NCI-H1048 (cell line): ENCODE measurements around the gene SMIM22.

ENCODE experiments used
- DNase-seq: peaks from one replicate; lab custom pipeline; 2025; lab: John Stamatoyannopoulos, UW

Gene SMIM22

DNA sequence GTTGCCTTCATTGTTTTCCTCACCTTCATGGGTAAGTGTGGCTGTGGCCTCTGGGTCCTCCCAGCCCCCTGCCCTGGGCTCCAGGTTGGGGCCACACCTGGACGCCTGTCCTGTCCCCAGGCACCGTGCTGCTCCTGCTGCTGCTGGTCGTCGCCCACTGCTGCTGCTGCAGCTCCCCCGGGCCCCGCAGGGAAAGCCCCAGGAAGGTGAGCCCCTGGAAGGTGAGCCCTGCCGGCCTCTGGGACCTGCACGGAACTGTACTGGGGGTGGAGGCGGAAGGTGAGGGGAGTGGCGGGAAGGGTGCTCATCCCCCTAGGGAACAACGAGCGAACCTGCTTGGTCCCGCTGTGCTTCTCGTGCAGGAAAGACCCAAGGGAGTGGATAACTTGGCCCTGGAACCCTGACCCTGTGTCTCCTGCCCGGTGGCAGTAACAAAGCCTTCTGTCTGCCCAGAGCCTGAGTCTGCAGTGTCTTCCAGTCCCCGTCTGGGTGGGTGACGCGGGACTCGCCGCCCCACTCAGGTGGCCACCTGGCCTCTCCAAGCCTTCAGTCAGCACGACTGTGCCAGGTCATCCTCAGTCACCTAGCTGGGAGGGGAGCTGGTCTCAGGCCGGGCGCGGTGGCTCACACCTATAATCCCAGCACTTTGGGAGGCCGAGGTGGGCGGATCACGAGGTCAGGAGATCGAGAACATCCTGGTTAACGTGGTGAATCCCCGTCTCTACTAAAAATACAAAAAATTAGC is 831 bp downstream of the SMIM22 start:
- no peak for DNase-seq

DNA sequence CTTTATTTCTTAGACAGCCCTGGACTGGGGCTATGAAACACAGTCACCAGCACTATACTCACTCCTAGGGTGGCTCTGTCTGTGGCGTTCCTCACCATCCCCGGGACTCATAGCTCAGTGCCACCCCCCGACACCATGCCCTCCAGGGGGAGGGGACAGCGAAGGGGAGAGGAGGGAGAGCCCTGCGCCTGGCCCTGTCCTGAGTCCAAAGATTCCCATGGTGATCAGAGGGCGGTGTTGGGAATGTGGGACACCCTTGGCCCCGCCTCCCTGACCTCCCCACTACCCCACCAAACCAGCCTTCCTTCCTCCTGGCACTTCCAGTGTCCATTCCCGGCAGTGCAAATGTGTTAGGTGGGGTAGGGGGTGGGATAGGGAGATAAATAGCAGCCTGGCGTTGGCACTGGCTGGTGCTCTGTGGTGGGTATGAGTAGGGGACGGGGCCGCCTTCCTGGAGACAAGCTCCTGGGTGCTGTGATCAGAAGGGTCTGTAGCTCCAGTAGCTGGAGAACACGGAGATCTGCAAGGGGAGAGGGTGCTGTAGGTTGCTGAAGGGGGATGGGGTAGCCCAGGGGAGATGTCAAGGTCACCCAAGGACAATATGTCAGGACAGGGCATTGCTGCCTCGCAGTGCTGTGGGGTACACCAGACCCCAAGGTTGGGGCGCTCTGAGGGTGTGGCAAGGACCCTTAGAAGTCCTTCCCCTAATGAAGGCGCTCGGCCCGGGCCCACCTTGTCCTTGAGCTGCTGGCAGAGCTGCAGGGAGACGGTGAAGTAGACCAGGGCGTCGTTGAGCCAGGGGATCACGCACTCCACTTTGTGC is 2.0 kb downstream of the SMIM22 start:
- no peak for DNase-seq

DNA sequence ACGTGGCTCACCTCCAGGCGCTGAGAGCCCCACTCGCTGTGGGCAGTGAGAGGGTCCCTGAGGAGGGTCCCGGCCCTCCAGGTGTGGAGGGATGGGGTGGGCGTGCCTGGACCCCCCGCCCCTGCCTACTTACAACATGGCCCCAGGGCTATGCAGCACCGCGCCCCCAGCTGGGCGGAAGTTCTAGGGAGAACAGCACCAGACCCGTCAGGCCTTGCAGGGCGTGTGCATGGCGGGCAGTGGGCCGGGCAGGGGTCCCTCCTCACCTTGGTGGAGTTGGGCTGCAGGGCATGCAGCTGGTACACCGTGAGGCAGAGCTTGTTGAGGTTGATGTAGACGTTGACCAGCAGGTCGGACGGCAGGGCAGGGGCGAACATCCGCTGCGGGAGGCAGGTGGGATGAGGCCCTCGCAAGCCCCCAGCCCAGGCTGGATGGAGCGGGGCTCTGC is 2.7 kb downstream of the SMIM22 start:
- no peak for DNase-seq

DNA sequence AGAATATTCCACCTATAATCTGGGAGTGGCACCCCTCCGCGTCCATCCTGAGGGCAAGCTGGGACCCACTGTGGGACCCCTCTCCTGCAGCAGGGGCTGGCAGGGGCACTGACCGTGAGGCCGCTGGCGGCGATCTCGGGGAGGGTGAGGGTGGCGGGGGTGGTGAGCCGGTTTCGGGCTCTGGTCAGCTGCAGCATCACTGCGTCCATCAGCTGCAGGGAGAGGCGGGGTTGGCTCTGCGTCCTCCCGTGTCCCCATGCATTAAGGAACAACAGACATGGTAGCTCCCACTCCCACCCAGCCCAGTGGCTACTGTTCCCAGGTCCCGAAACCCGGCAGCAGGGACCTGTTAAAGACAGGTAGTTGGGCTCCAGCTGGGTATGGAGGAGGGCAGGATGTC is 3.3 kb downstream of the SMIM22 start:
- DNase-seq, result no peak

DNA sequence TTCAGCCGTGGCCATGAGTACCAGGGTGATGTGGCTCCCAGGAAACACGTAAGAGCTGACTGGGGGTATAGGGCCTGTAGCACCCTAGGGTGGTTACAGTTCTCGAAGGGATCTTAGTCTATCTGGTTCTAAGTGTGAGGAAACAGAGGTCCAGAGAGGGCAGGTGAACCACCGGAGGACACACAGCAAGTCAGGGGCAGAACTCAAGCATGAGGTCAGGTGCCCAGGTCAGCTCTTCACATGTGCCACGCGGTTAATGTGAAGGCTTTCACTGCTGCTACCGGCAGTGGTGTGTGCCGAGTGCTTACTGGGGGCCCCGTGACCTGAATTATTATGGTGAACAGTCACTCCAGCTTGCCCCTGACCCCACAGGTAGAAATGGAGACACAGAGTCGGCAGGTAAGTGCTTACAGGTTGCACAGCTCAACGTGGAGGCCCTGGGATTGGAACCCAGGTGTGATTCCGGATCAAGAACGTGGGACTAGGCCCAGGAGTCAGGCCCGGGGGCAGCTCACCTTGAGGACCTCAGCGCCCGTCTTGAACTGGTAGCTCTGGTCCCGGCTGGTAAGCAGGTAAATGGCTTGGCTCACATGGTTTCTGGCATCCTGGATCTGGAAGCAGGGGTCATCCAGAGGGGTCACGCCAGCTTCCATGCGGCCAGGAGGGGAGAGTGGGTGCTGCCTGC is 4.1 kb downstream of the SMIM22 start:
- DNase-seq, result no peak

DNA sequence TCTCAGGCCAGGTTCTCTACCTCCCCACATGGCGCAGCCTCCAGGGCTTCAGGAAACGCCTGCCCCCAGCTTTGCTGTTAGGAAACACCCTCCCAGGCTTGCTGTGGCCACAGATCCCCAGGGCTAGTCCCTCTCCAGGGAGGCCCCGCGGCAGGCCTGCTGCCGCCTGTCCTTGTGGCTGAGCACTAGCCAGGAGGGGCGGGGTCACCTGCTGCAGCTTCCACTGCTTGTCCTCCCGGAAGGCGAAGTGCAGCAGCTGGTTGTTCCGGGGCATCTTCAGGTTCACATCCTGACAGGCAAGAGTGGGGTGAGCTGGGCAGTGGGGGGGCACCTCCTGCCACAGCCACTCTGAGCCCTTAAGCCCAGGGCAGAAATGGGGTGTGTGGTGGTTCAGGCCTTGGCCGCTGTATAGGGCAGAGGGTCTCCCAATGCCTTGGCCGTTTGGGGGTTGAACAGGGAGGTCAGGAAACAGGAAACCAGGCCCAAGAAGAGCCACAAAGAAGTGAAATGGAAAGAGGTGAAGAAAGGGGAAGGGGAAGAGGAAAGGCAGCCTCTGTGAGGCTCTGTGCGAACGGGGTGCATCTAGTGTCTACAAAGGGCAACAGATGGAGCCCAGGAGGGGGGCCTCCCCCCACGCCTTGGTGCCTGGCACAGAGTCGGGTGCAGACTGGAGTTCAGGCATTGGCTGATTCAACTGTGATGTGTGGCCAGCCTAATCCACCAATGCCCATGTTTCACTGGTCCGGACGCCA is 5.3 kb downstream of the SMIM22 start:
- DNase-seq, result no peak

DNA sequence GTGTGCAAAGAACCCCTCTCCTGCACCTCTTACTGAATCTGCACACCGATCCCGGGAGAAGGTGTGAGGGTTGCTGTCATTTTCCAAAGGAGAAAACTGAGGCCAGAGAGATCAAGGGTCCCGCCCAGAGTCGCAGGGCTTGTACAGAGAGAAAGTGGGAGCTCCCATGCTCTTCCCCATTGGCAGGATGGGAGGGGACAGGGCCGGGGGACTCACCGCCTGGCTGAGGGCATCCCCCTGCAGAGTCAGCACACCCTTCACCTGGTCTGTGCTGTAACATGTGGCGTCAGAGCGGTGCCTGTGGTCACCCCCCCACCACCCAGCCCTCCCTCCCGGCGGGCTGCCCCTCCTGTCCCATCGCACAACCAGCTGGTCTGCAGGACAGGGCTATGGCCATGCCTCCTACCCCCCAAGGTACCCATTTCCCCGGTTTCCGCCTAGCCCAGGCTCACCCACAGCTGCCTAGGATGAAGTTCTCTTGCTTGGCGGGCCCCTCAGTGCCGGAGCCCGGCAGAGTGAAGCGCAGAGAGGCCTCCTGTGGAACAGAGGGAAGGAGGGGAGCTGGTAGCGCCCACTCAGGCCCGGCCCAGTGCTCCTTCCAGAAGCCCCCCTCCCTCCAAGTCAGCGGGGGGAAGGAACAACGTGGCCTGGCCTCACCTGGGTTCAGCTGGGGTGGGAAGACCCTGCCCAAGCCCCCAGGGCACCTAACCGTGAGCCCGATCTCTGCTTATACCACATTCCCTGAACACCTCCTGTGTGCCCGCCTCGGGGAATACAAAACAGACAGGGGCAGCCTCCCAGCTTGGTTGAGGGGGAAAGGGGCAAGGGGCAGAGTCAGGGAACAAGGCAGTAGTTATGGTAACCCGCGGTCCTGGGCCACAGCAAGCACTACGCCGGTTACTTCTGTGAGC is 6.1 kb downstream of the SMIM22 start:
- DNase-seq, result no peak

DNA sequence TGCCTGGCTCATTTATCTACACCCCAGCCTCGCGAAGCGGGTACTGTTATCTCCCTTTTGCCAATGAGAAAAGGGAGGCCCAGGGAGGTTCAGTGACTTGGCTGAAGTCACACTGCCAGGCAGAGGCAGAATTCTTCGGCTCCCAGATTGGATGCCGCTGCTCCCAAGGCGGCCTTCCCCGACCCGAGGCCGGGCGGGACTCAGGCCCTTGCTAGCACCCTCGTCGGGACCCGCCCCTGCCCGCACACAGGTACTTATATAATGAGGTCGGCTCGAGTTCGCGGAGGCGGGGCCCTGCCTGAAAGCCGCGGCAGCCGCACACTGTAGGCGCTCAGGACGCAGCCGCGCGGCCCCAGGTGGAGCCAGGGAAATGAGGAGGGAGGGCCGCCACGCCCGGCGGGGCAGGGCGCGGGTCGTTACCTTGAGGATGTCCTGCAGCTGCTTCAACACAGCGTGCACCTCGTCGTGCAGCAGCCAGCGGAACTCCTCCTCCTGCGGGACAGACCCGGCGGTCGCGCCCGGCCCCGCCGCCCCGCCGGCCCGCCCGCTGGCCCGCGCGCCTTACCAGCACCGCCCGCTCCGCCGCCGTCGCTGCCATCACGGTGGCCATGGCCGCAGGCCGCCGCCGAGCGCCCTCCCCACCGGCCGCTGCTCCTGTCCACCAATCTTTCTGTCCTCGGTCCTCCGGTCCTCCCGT is 6.9 kb downstream of the SMIM22 start, which contains the start of gene ROGDI:
Gene ROGDI (minus strand): TSS at position 672 of the 697 bp plus-strand sequence. CDS start 62 bp downstream, at position 610.
- peak; percentile 36 for DNase-seq

DNA sequence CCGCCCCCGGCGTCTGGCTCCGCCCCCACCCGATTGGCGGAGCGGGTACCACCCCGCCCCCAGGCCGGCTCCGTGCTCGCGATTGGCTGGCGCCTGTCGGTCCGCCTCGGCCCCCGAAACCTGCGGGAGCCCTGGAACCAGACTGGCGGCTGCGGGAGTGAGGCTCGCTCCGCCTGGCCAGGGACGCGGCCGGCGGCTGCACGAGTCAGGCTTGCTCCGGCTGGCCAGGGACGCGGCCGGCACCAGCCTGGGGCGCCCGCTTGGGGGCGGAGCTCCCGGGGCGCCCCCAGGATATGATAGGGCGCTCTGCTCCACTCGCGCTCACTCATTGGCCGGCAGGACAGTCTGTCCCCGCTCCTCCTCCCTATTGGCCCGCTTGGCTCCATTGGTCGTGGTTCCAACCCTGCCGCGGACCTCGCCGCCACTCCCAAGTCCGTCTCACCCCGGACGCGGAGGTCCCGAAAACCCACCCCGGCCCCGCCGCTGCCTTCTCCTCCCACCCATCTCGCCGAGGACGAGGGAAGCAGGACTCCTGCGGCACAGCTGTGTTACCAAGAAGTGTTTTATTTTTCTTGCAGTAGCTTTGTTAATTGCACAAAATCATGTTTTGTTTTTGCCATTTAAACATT is 7.6 kb downstream of the SMIM22 start:
- peak; percentile 46 for DNase-seq

DNA sequence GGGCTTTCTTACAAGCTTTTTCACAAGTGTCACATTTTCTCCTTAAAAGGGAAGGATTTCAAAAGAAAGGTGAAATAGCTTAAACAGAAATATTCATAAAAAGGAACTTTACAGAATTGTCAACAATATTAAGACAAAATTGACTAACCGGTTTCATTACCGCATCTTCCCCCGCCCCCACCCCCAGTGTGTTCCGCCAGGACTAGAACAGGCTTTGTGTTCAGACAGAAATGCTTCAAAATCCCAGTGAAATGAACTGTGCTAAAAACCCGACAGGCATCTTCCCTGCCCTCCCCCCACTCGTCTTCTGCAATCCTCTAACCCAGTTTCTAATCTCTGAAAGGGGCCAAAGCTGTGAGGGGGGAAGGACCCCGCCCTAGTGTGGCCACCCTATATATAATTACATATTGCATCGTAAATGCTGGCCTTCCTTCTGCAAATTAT is 8.3 kb downstream of the SMIM22 start:
- DNase-seq, result no peak

DNA sequence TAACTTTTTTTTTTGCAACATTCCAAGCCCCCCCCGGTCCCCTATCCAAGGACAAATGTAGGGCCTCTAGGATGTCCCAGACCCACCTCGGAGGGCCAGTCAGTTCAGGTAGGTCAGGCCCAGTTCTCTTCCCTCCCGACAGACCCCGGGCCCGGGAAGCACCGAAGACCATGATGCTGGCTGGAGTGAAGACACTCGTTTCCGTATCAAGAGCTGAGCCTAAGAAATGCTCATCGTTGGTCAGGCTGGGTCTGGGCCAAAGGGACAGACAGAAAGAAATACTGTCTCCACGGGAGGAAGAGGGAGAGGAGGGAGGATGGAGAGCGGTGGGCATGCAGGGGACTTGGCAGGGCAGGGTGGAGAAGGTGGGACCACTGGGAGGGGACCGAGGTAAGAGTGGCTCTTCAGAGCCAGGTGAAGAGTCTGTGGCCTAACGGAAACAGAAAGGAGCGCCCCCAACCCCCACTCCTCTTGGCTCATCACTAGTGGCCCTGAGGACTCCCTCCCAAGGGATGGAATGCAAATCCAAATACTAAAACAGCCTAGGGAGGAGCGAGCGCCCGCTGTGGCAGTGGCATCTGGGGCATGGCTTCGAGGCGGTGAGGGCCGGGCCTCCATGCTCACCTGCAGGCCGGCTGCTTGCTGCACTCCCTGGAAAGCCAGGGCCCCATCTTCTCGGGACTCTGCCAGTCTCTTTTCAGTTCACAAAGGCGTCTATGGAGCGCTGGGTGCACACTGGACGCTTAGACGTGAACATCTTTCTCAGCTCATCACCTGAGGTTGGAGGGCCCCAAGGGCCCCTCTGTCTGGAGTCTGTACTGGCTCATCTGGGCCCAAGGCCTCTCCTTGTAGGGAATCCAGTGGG is 9.0 kb downstream of the SMIM22 start:
- DNase-seq, result no peak

DNA sequence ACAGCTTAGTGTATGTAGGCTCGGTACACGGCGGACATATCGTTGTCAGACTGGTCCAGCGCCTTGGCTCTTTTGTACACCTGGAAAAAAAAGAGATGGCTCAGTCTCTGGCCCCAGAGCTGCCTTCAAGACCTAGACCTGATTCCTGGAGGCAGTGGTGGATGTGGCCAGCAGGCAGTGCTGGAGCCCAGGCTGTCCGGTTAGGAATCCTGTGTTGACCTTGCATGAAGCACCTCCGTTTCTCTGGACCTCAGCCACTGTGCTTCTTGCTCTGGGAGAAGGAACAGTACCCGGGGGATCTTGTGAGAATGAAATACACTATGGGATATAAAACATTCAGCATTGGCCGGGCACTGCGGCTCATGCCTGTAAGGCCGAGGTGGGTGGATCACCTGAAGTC is 10.1 kb downstream of the SMIM22 start:
- DNase-seq, result no peak

DNA sequence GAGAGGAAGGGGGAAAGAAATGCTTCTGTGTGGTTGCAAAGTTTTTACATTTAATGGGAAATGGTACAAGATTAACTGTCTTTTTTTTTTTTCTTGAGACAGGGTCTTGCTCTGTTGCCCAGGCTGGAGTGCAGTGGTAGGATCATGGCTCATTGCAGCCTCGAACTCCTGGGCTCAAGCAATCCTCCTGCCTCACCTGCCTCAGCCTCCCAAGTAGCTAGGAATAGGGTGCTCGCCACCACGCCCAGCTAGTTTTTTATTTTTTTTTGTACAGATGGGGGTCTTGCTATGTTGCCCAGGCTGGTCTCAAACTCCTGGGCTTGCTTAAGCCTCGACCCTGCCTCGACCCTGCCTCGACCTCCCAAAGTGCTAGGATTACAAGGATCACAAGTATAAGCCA is 11.1 kb downstream of the SMIM22 start:
- DNase-seq, result no peak

DNA sequence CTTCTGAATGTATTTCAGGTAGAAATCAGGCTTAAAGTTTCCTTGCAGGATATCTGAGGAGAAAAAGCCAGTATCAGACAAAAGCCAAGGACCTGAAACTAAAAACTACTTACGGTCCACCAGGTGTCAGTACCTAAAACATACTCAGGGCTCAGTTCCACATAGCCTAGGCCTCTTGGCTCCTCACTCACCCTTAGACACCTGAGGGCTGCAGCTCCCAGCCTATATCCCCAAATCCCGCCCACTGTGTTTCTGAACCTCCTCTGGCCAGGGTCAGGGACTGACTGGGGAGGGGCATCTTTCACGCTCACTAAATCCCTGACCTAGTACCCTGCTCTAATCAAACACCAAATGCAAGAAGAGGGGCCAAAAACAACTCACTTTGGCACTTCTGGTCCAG is 16.1 kb downstream of the SMIM22 start:
- no peak for DNase-seq

DNA sequence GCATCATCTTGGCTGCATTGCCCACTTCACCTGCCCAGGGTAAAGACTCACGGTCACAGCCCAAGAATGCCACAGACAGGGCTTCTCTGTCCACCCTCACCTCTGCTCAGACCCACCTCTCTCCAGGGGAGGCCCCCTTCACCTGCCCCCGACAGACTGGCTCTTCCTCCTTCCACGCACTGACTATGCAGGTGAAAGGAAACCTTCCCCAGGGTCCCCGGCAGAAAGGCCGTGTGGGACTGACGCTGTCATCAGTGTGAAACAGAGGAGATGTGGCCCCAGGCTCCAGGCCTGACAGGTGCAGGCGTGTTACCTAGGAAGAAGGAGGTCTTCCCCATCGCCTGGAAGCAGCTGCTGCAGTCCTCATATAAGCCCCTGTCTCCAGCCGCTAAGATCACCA is 16.6 kb downstream of the SMIM22 start:
- no peak for DNase-seq

DNA sequence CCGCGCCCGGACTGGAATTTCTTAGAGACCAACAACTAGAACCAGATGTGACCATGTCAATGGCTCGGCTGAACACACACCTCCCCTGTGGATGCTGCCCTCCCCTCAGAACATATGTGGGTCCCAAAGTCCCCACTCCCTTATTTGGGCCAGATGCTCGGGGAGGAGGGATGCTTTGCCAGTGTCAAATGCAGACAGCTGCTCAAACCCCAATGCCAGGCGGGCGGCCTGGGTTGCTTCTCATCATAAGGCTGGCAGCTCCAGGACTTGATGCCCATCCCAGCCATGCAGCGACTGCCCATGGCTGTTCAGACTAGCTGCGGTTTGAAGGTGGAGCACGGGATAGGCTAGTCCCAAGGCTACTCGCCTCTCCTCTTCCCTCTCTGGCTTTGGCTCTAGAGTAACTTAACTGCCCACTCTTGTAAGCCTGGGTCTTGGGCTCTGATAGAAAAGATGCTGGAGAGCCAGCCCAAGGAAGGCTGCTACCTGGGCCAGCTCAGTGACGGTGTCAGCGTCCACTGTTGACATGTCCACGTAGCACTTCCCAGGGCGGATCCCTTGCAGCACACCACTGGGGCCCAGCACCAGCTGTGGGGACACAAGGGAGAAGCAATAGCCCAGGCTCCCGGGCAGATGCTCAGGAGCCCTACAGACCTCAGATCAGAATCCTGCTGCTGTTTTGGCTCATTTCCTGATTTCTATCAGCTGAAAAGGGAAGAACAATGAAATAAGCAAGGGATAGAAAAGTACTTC is 18.3 kb downstream of the SMIM22 start:
- no peak for DNase-seq

DNA sequence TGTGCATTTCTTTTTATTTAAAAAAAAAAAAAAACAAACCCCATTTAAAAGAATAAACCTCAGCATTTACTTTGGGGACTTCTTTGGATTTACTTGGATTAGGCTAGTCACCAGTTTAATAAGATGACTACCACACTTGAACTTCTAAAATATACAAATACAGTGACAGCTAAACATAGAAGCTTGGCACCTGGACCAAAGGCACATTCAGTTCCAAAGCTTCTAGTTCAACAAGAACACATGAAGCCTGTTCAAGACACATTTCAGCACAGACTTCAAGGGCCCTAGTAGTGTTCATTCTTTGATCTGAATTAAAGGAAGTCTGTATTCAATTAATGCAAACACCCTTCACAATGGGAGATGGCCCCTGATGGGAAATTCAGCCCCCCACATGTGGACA is 18.9 kb downstream of the SMIM22 start:
- no peak for DNase-seq
